Activated T-helper 2 cell treated with anti-CD3 and anti-CD28 coated beads, Interferon-gamma antibody, Interleukin-2, Interleukin-4, amounts not matched to agents 10 μg/mL and 5 μg/mL and 100 μg/mL, durations not matched to agents 14 hours and 24 hours and 36 hours (primary cell): ENCODE results near the gene KCNF1. TPM values are rescaled to one million over a fixed set of nuclear protein-coding genes. Genes with fewer than 3 reads are reported as not detected.

Experiments used
- total RNA-seq: library from RNA; stranded (reverse); gene quantifications from 2 replicates; pipeline ENCODE4 v1.2.3, GENCODE V29; 2022

The KCNF1 gene
- total RNA-seq, 1 donor from 2014 or later: not detected

Other genes with a start within 250 kb of the KCNF1 start
- 36.7 and 37.5 TPM in 2 replicates for gene NOL10, start 222.0 kb upstream of the KCNF1 start, total RNA-seq
- 0.07 TPM in 1 of 2 replicates, not detected in the other for gene ATP6V1C2, start 190.3 kb upstream of the KCNF1 start, total RNA-seq
- gene PDIA6, start 99.1 kb upstream of the KCNF1 start, total RNA-seq: 210 and 211 TPM in 2 replicates
- gene SLC66A3, start 243.5 kb downstream of the KCNF1 start, total RNA-seq: 10.0 and 10.3 TPM in 2 replicates